GM19372 (cell line): Measurements from ENCODE around the gene STK26.
"Not testable (repeated sequence)": the region's sequence is repeated elsewhere in the genome, so short reads cannot be mapped to it uniquely, and the experiment has no call there.

ENCODE experiments used
- ATAC-seq: cut with Tn5 transposase; IDR thresholded peaks from one replicate; pipeline ENCODE4 v1.9.1; 2021; ENCODE audit warnings: mild to moderate bottlenecking, low read depth, moderate library complexity; ENCODE audit not compliant: unreplicated experiment

The STK26 gene

GRCh38 chrX:132034648-132035047 lies 11.5 kb downstream of the STK26 start:
- ATAC-seq: peak; percentile 38

GRCh38 chrX:132037479-132037993 lies 14.4 kb downstream of the STK26 start:
- no peak for ATAC-seq

GRCh38 chrX:132040066-132040465 lies 17.0 kb downstream of the STK26 start:
- no peak for ATAC-seq

- no peak for ATAC-seq
Observed at GRCh38 chrX:132041015-132041414, 17.9 kb downstream of the STK26 start.

GRCh38 chrX:132043977-132044376 lies 20.9 kb downstream of the STK26 start:
- no peak for ATAC-seq

GRCh38 chrX:132044953-132045352 lies 21.9 kb downstream of the STK26 start:
- no peak for ATAC-seq

- no peak for ATAC-seq
Observed at GRCh38 chrX:132045456-132045855, 22.4 kb downstream of the STK26 start.

GRCh38 chrX:132046533-132046932 lies 23.4 kb downstream of the STK26 start:
- no peak for ATAC-seq

- not testable (repeated sequence) for ATAC-seq
Observed at GRCh38 chrX:132051778-132052177, 28.7 kb downstream of the STK26 start.

- ATAC-seq: no peak
Observed at GRCh38 chrX:132058050-132058449, 34.9 kb downstream of the STK26 start.

- ATAC-seq: no peak
Observed at GRCh38 chrX:132058975-132059374, 35.9 kb downstream of the STK26 start.

- no peak for ATAC-seq
Observed at GRCh38 chrX:132059973-132060540, 37.0 kb downstream of the STK26 start.

GRCh38 chrX:132063334-132063733 lies 40.2 kb downstream of the STK26 start:
- no peak for ATAC-seq

- no peak for ATAC-seq
Observed at GRCh38 chrX:132063862-132064261, 40.8 kb downstream of the STK26 start.

- no peak for ATAC-seq
Observed at GRCh38 chrX:132068405-132068804, 45.3 kb downstream of the STK26 start.

- no peak for ATAC-seq
Observed at GRCh38 chrX:132071254-132071653, 48.2 kb downstream of the STK26 start.

- no peak for ATAC-seq
Observed at GRCh38 chrX:132077414-132077813, 54.3 kb downstream of the STK26 start.

- no peak for ATAC-seq
Observed at GRCh38 chrX:132077912-132078311, 54.8 kb downstream of the STK26 start.

GRCh38 chrX:132085786-132086185 lies 62.7 kb downstream of the STK26 start:
- ATAC-seq: no peak

GRCh38 chrX:132086672-132087071 lies 63.6 kb downstream of the STK26 start:
- no peak for ATAC-seq

- no peak for ATAC-seq
Observed at GRCh38 chrX:132088864-132089263, 65.8 kb downstream of the STK26 start.

- ATAC-seq: no peak
Observed at GRCh38 chrX:132090403-132091159, 67.5 kb downstream of the STK26 start.
